Caco-2 (cell line): ENCODE data around the gene CDK11A. TPM values are rescaled to one million over a fixed set of nuclear protein-coding genes. Genes with fewer than 3 reads are reported as not detected.

Experiments
- BruUV-seq: library from RNA; stranded (reverse); fragments of 400-500 nt; replicated peaks from 2 replicates; lab custom pipeline; 2021; lab: Mats Ljungman, UMichigan
- CTCF ChIA-PET: fragments of 300-600 bp; sonication (Branson Sonifier 250); formaldehyde crosslinking; loops from one replicate; lab custom pipeline; 2022; ENCODE audit warnings: antibody characterized with exemption; lab: Charles Lee
- POLR2A ChIA-PET: fragments of 300-600 bp; sonication (Branson Sonifier 250); formaldehyde crosslinking; loops from one replicate; lab custom pipeline; 2022; ENCODE audit warnings: antibody characterized with exemption; lab: Charles Lee
- DNase-seq, 2 experiments: peaks; one replicate each; pipeline versions ENCODE4 v3.0.0 to v3.0.0-alpha.2; 2020 to 2022
- H3K27me3 ChIP-seq: replicated peaks from 2 replicates; pipeline ENCODE4 v1.6.0; 2011; ENCODE audit warnings: low read length; ENCODE audit not compliant: control insufficient read depth, insufficient read depth
- H3K36me3 ChIP-seq: 2 replicates; pipeline ENCODE4 v1.5.1; 2011; ENCODE audit warnings: low read length; ENCODE audit not compliant: control insufficient read depth, insufficient read depth
- H3K4me1 ChIP-seq: fragments of 250-450 bp; sonication (Bioruptor Pico); 2 replicates; pipeline ENCODE4 v1.5.1; 2020; ENCODE audit warnings: mild to moderate bottlenecking
- H3K4me3 ChIP-seq: 2 replicates; pipeline ENCODE4 v1.5.1; 2011; ENCODE audit warnings: low read depth, mild to moderate bottlenecking, control low read depth, low read length
- H3K9me3 ChIP-seq: fragments of 250-450 bp; sonication (Bioruptor Pico); 2 replicates; pipeline ENCODE4 v1.5.1; 2020; ENCODE audit warnings: mild to moderate bottlenecking, moderate library complexity
- H3K27ac Mint-ChIP-seq: one replicate; pipeline ENCODE4 v1.8.0; 2022; ENCODE audit warnings: mixed read lengths; ENCODE audit not compliant: unreplicated experiment
- H3K27me3 Mint-ChIP-seq: one replicate; pipeline ENCODE4 v1.8.0; 2022; ENCODE audit warnings: mixed read lengths; ENCODE audit not compliant: insufficient read depth, unreplicated experiment
- H3K36me3 Mint-ChIP-seq: one replicate; pipeline ENCODE4 v1.8.0; 2022; ENCODE audit warnings: mild to moderate bottlenecking, mixed read lengths; ENCODE audit not compliant: insufficient read depth, unreplicated experiment
- H3K4me1 Mint-ChIP-seq: one replicate; pipeline ENCODE4 v1.8.0; 2022; ENCODE audit warnings: low read depth, mixed read lengths; ENCODE audit not compliant: unreplicated experiment
- H3K4me3 Mint-ChIP-seq: one replicate; pipeline ENCODE4 v1.8.0; 2022; ENCODE audit warnings: mild to moderate bottlenecking, moderate library complexity, mixed read lengths; ENCODE audit not compliant: unreplicated experiment
- H3K9me3 Mint-ChIP-seq: one replicate; pipeline ENCODE4 v1.8.0; 2022; ENCODE audit warnings: mixed read lengths; ENCODE audit not compliant: unreplicated experiment
- CTCF ChIP-seq, 2 experiments: fragments of 200-600 bp in 1 of 2; IDR thresholded peaks; 1 replicate in 1 of 2; 2 replicates in 1 of 2; pipeline versions ENCODE4 v1.5.1 to v1.8.0; 2011 to 2022; ENCODE audit warnings: antibody characterized with exemption in 1 of 2, control low read depth in 1 of 2, inconsistent platforms in 1 of 2, low read depth in 1 of 2, low read length in 1 of 2, mild to moderate bottlenecking in 1 of 2, moderate library complexity in 1 of 2; ENCODE audit not compliant: insufficient read depth in 1 of 2, severe bottlenecking in 1 of 2, unreplicated experiment in 1 of 2
- intact Hi-C: fragments of 100-400 bp; cut with micrococcal nuclease; formaldehyde crosslinking; loops from one replicate; pipeline ENCODE4 v1.10.0; 2022; ENCODE audit not compliant: unreplicated experiment
- total RNA-seq: library from RNA; stranded (reverse); gene quantifications from 2 replicates; pipeline ENCODE4 v1.2.3, GENCODE V29; 2022

Gene CDK11A
- total RNA-seq, 1 experiment from 2014 or later = 53.7 TPM

DNA sequence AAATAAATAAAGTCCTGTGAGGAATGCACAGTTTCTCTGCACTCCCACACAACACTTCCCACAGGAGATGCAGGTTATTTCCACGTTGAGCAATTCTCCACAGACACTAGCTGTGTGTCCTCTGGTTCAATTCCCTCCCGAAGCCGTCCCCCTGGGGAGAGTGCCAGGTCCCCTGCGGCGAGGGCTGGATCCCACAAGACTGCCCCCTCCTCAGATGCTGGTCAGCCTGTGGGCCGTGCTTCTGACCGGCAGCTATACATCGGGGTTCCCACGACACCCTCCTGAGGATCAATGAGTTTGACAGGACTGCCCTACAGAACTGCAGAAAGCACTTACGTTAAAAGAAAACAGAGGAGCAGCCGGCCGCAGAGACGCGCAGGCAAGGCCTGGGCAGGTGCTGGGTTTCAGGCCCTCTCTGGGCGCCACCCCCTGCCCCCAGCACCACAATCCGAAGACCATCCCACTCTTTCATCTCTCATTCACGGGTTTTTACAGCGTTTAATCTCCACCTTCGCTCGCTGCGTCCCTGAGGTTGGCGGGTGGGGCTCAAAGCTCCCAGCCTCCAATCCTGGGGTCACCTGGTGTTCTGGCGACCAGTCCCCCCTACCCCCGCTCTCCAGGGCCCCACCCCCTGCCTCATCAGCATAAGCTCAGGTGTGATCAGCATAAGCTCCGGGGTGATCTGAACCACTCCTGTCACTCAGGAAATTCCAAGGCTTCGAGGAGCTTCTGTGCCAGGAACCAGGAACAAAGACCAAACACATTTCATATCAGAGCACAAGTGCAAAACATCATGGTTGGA is 40.9 kb downstream of the CDK11A start:
- Mint-ChIP-seq H3K27me3 (no peaks in the 10 kb centered on the region), H3K4me3 (no peak overlapping the region), H3K36me3 (peaks cover 13% of the 10 kb centered on the region), H3K27ac (no peak overlapping the region), H3K4me1 (no peaks in the 10 kb centered on the region), H3K9me3 (no peaks in the 10 kb centered on the region)
- BruUV-seq = no TSS peak
- Histone ChIP-seq H3K4me1 (no peaks in the 10 kb centered on the region), H3K4me3 (no peak overlapping the region), H3K9me3 (no peaks in the 10 kb centered on the region), H3K27me3 (no peaks in the 10 kb centered on the region), H3K36me3 (no peaks in the 10 kb centered on the region)
- no peak for DNase-seq
- CTCF ChIA-PET = no interaction called here
- TF ChIP-seq CTCF (IDR thresholded peaks at IDR 0.05; ENCODE audit: insufficient read depth in 1 of 2, low read depth in 1 of 2, low read length in 1 of 2, severe bottlenecking in 1 of 2, unreplicated experiment in 1 of 2) = no peak
- POLR2A ChIA-PET = no interaction called here
- intact Hi-C loops = no loop called here

- DNase-seq = no peak
- Mint-ChIP-seq H3K4me1 (no peaks in the 10 kb centered on the region), H3K36me3 (peaks cover 14% of the 10 kb centered on the region), H3K4me3 (no peak overlapping the region), H3K27me3 (no peaks in the 10 kb centered on the region), H3K27ac (no peak overlapping the region), H3K9me3 (no peaks in the 10 kb centered on the region)
- intact Hi-C loops = no loop called here
- TF ChIP-seq CTCF (IDR thresholded peaks at IDR 0.05; ENCODE audit: insufficient read depth in 1 of 2, low read depth in 1 of 2, low read length in 1 of 2, severe bottlenecking in 1 of 2, unreplicated experiment in 1 of 2) = no peak
- Histone ChIP-seq H3K4me1 (no peaks in the 10 kb centered on the region), H3K27me3 (no peaks in the 10 kb centered on the region), H3K9me3 (no peaks in the 10 kb centered on the region), H3K36me3 (no peaks in the 10 kb centered on the region), H3K4me3 (no peak overlapping the region)
- ChIA-PET CTCF (no interaction called here), POLR2A (no interaction called here)
- no TSS peak for BruUV-seq
Measured at GRCh38 chr1:1680912-1681273, 43.3 kb downstream of the CDK11A start.

DNA sequence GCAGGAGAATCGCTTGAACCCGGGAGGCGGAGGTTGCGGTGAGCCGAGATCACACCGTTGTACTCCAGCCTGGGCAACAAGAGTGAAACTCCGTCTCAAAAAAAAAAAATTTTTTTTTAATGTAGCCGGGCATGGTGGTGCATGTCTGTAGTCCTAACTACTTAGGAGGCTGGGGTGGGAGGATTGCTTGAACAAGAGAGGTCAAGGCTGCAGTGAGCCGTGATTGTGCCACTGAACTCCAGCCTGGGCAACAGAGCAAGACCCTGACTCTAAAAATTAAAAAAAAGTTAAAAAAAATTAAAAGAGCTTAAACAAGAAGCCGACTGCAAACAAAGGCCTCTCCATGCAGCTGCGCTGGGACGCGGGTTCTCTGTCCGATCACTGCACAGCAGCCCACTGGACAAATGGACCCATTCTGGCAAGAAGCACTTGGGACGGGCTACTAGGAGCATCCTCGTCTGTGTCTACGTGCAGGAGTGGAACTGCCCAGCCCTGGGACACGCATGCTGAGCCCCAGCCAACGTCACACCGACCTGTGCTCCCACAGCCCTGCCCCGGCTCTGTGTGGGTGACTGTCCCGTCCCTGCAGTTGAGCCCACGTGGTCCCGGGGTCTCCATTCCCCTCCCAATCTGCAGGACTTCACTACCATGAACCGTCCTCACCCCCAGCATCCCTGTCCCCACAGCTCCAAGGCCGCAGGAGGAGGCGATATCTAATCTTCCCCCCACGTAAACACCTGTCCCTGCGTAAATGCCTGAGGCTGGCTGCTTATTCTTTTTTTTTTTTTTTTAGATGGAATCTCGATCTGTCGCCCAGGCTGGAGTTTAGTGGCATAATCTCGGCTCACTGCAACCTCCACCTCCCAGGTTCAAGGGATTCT is 43.9 kb downstream of the CDK11A start:
- BruUV-seq = no TSS peak
- Mint-ChIP-seq H3K9me3 (no peaks in the 10 kb centered on the region), H3K36me3 (peaks cover 14% of the 10 kb centered on the region), H3K4me3 (no peak overlapping the region), H3K4me1 (no peaks in the 10 kb centered on the region), H3K27me3 (no peaks in the 10 kb centered on the region), H3K27ac (no peak overlapping the region)
- H3K9me3 ChIP-seq = no peaks in the 10 kb centered on the region
- ChIA-PET CTCF (no interaction called here), POLR2A (no interaction called here)
- no peak for TF ChIP-seq CTCF (IDR thresholded peaks at IDR 0.05; ENCODE audit: insufficient read depth in 1 of 2, low read depth in 1 of 2, low read length in 1 of 2, severe bottlenecking in 1 of 2, unreplicated experiment in 1 of 2)
- H3K36me3 ChIP-seq = no peaks in the 10 kb centered on the region
- no peak overlapping the region for H3K4me3 ChIP-seq
- H3K27me3 ChIP-seq = no peaks in the 10 kb centered on the region
- H3K4me1 ChIP-seq = no peaks in the 10 kb centered on the region
- intact Hi-C loops = no loop called here
- DNase-seq = no peak
